Adipose tissue (tissue), 3 donors: ENCODE measurements around the gene WDR1. TPM values are rescaled to one million over a fixed set of nuclear protein-coding genes. Genes with fewer than 3 reads are reported as not detected.

Source experiments
- H3K27ac ChIP-seq: one replicate; pipeline ENCODE4 v1.5.1; 2013; ENCODE audit warnings: low read depth, low read length
- WGBS, 3 donors: extraction: QIAGEN DNeasy Blood & Tissue Kit; methylation state at CpG; one replicate each; pipeline ENCODE4 v1.1.7; 2013; 5-methylcytosine and 5-hydroxymethylcytosine counted together
- polyA plus RNA-seq, 3 donors: library from polyadenylated mRNA; stranded (reverse); fragments of 200-250 nt; gene quantifications; one replicate each; pipeline ENCODE4 v1.2.3, GENCODE V29; 2013
- donor health status: healthy with polysubstance abuse.
- donor health status: Bipolar disorder and iron deficiency.
- donor health status: healthy.

The WDR1 gene
- polyA plus RNA-seq, 3 donors = 52.1 to 153 (median 90.1) TPM

GRCh38 chr4:10040049-10040892 lies 76.3 kb downstream of the WDR1 start:
- H3K27ac ChIP-seq = no peak overlapping the region
- WGBS, 3 donors = 75 to 90% (median 85%) methylated on average over 10 of the region's 10 CpGs

- WGBS, 3 donors = 78 to 94% (median 92%) methylated on average over 10 of the region's 10 CpGs
- H3K27ac ChIP-seq = no peak overlapping the region
Observed at GRCh38 chr4:10036807-10037342, 79.7 kb downstream of the WDR1 start.

- WGBS, 3 donors = 71 to 77% (median 74%) methylated on average over 6 of the region's 6 CpGs
Observed at GRCh38 chr4:10035130-10035529, 81.5 kb downstream of the WDR1 start.

GRCh38 chr4:10034612-10035104 lies 81.9 kb downstream of the WDR1 start:
- 78 to 92% (median 87%) methylated on average over 5 of the region's 5 CpGs for WGBS, 3 donors
- H3K27ac ChIP-seq = no peak overlapping the region

More at GRCh38 chr4:10035130-10035529, 81.5 kb downstream of the WDR1 start:
- H3K27ac ChIP-seq = no peak overlapping the region

GRCh38 chr4:10034136-10034535 lies 82.5 kb downstream of the WDR1 start:
- no peak overlapping the region for H3K27ac ChIP-seq
- 62 to 71% (median 66%) methylated on average over 10 of the region's 10 CpGs for WGBS, 3 donors

GRCh38 chr4:10033191-10033881 lies 83.3 kb downstream of the WDR1 start:
- WGBS, 3 donors = 46 to 60% (median 51%) methylated on average over 18 of the region's 18 CpGs
- no peak overlapping the region for H3K27ac ChIP-seq

- no peak overlapping the region for H3K27ac ChIP-seq
- WGBS, 3 donors = 29 to 37% (median 36%) methylated on average over 6 of the region's 6 CpGs
Observed at GRCh38 chr4:10032625-10033024, 84.0 kb downstream of the WDR1 start.

- H3K27ac ChIP-seq = no peak overlapping the region
Observed at GRCh38 chr4:10031668-10032590, 84.7 kb downstream of the WDR1 start.

GRCh38 chr4:10030972-10031667 lies 85.5 kb downstream of the WDR1 start:
- H3K27ac ChIP-seq = no peak overlapping the region
- 45 to 76% (median 68%) methylated on average over 7 of the region's 7 CpGs for WGBS, 3 donors

More at GRCh38 chr4:10031668-10032590, 84.7 kb downstream of the WDR1 start:
- WGBS, 3 donors = 59 to 74% (median 65%) methylated on average over 10 of the region's 10 CpGs

GRCh38 chr4:10029403-10029802 lies 87.2 kb downstream of the WDR1 start:
- no peak overlapping the region for H3K27ac ChIP-seq
- 95 to 98% (median 95%) methylated on average over 4 of the region's 4 CpGs for WGBS, 3 donors

- 50 to 82% (median 73%) methylated on average over 4 of the region's 4 CpGs for WGBS, 3 donors
Observed at GRCh38 chr4:10028910-10029309, 87.7 kb downstream of the WDR1 start.

GRCh38 chr4:10026485-10026884 lies 90.1 kb downstream of the WDR1 start:
- WGBS, 3 donors = 77 to 86% (median 78%) methylated on average over 9 of the region's 9 CpGs

More at GRCh38 chr4:10028910-10029309, 87.7 kb downstream of the WDR1 start:
- no peak overlapping the region for H3K27ac ChIP-seq

GRCh38 chr4:10025230-10025806 lies 91.3 kb downstream of the WDR1 start:
- 58 to 71% (median 71%) methylated on average over 3 of the region's 3 CpGs for WGBS, 3 donors
- H3K27ac ChIP-seq = no peak overlapping the region

More at GRCh38 chr4:10026485-10026884, 90.1 kb downstream of the WDR1 start:
- H3K27ac ChIP-seq = no peak overlapping the region
